Measurements from ENCODE around the gene CACUL1. TPM values are rescaled to one million over a fixed set of nuclear protein-coding genes. Genes with fewer than 3 reads are reported as not detected.

Gene CACUL1
- total and polyA plus RNA-seq, 12 donors: 4.9 to 32.6 (median 24.4) TPM

- peak in 3 of 8 donors; percentile 19 to 29 (median 26) for ATAC-seq
- Histone ChIP-seq H3K27me3 (no peaks in the 10 kb centered on the region), H3K4me1 (no peaks in the 10 kb centered on the region), H3K27ac (no peak overlapping the region), H3K36me3 (peaks cover 0 to 8% (median 0%) of the 10 kb centered on the region in 9 donors), H3K4me3 (no peak overlapping the region), H3K9me3 (no peaks in the 10 kb centered on the region)
- TF ChIP-seq CTCF (IDR thresholded peaks at IDR 0.05): peak in 3 of 9 donors; percentile 6 to 23 (median 19)
- DNase-seq: no peak
- intact Hi-C loops (cut with DNase I): no loop called here
- WGBS, 2 donors: 90 to 91% methylated on average over 14 of the region's 14 CpGs
Observed at GRCh38 chr10:118712930-118713634, 41.7 kb downstream of the CACUL1 start.

- H3K4me1 ChIP-seq: peaks cover 0 to 3% (median 0%) of the 10 kb centered on the region in 9 donors
- no peaks in the 10 kb centered on the region for H3K9me3 ChIP-seq
- DNase-seq (no peak), ATAC-seq (no peak)
- WGBS, 2 donors: 78 to 87% methylated on average over 7 of the region's 7 CpGs
- intact Hi-C loops (cut with DNase I): no loop called here
- no peaks in the 10 kb centered on the region for H3K27me3 ChIP-seq
- no peak overlapping the region for H3K4me3 ChIP-seq
- peaks cover 0 to 12% (median 0%) of the 10 kb centered on the region in 9 donors for H3K36me3 ChIP-seq
- no peak for TF ChIP-seq CTCF (IDR thresholded peaks at IDR 0.05)
- no peak overlapping the region for H3K27ac ChIP-seq
Observed at GRCh38 chr10:118712080-118712479, 42.7 kb downstream of the CACUL1 start.

- Histone ChIP-seq H3K4me1 (peaks cover 0 to 5% (median 0%) of the 10 kb centered on the region in 9 donors), H3K9me3 (no peaks in the 10 kb centered on the region), H3K36me3 (peaks cover 0 to 25% (median 0%) of the 10 kb centered on the region in 9 donors), H3K27me3 (no peaks in the 10 kb centered on the region), H3K27ac (no peak overlapping the region), H3K4me3 (no peak overlapping the region)
- DNase-seq (no peak), ATAC-seq (no peak)
- no peak for TF ChIP-seq CTCF (IDR thresholded peaks at IDR 0.05)
- intact Hi-C loops (cut with DNase I): no loop called here
- WGBS, 2 donors: 78 to 80% methylated on average over 1 of the region's 1 CpG
Observed at GRCh38 chr10:118710487-118710886, 44.3 kb downstream of the CACUL1 start.

- intact Hi-C loops (cut with DNase I): no loop called here
- Histone ChIP-seq H3K9me3 (no peaks in the 10 kb centered on the region), H3K4me3 (no peak overlapping the region), H3K4me1 (peaks cover 0 to 5% (median 0%) of the 10 kb centered on the region in 9 donors), H3K27ac (no peak overlapping the region), H3K27me3 (no peaks in the 10 kb centered on the region), H3K36me3 (peaks cover 0 to 25% (median 0%) of the 10 kb centered on the region in 9 donors)
- no peak for TF ChIP-seq CTCF (IDR thresholded peaks at IDR 0.05)
- 85 to 88% methylated on average over 7 of the region's 7 CpGs for WGBS, 2 donors
- DNase-seq: no peak
- ATAC-seq: no peak
Observed at GRCh38 chr10:118708571-118708970, 46.2 kb downstream of the CACUL1 start.
